SJSA1 (cell line): Measurements from ENCODE around the gene NMNAT3. TPM values are rescaled to one million over a fixed set of nuclear protein-coding genes. Genes with fewer than 3 reads are reported as not detected.

Source experiments
- DNase-seq, 2 experiments: peaks; one replicate each; pipeline ENCODE4 v3.0.0-alpha.2; 2015 to 2020; ENCODE audit warnings: low spot score in 2 of 2, low read depth in 1 of 2
- H3K27ac ChIP-seq: fragments of 250-450 bp; sonication (Bioruptor Pico); 2 replicates; pipeline ENCODE4 v1.5.1; 2020; ENCODE audit warnings: mild to moderate bottlenecking, moderate library complexity
- H3K27me3 ChIP-seq: fragments of 250-450 bp; sonication (Bioruptor Pico); replicated peaks from 2 replicates; pipeline ENCODE4 v1.5.1; 2020; ENCODE audit warnings: mild to moderate bottlenecking, moderate library complexity
- H3K36me3 ChIP-seq: fragments of 250-450 bp; sonication (Bioruptor Pico); 2 replicates; pipeline ENCODE4 v1.5.1; 2020; ENCODE audit warnings: mild to moderate bottlenecking
- H3K4me1 ChIP-seq: fragments of 250-450 bp; sonication (Bioruptor Pico); replicated peaks from 2 replicates; pipeline ENCODE4 v1.6.1; 2021; ENCODE audit warnings: mild to moderate bottlenecking
- H3K4me3 ChIP-seq: fragments of 250-450 bp; sonication (Bioruptor Pico); 2 replicates; pipeline ENCODE4 v1.5.1; 2020; ENCODE audit warnings: mild to moderate bottlenecking
- H3K9me3 ChIP-seq: fragments of 250-450 bp; sonication (Bioruptor Pico); replicated peaks from 2 replicates; pipeline ENCODE4 v1.5.1; 2020; ENCODE audit warnings: mild to moderate bottlenecking
- total RNA-seq: library from RNA; depleted of rRNA; stranded (reverse); fragments of >200 nt; shearing (Covaris generic); gene quantifications from 2 replicates; pipeline ENCODE4 v1.2.3, GENCODE V29; 2014; rRNA removed

The NMNAT3 gene
- not detected in 2 replicates for total RNA-seq

GRCh38 chr3:139677388-139678155 is at the start of gene NMNAT3:
Gene NMNAT3 (minus strand): TSS chr3:139677972. CDS start chr3:139627724, 50,248 bp downstream.
- Histone ChIP-seq H3K27ac (no peak within 1 kb of the TSS), H3K4me3 (peak within 1 kb of the TSS; percentile 27), H3K9me3 (no peaks in the 10 kb centered on the region), H3K27me3 (peaks cover 5% of the 10 kb centered on the region), H3K36me3 (no peaks in the 10 kb centered on the region), H3K4me1 (no peaks in the 10 kb centered on the region)
- DNase-seq, result peak in 1 of 2 experiments; percentile 22

- Histone ChIP-seq H3K4me1 (no peaks in the 10 kb centered on the region), H3K9me3 (no peaks in the 10 kb centered on the region), H3K4me3 (no peak overlapping the region), H3K27me3 (no peaks in the 10 kb centered on the region), H3K27ac (no peak overlapping the region), H3K36me3 (no peaks in the 10 kb centered on the region)
- DNase-seq, result no peak
These were observed 43.6 kb upstream of the NMNAT3 start for GRCh38 chr3:139721370-139721769.

GRCh38 chr3:139718415-139718814 is 40.6 kb upstream of the NMNAT3 start:
- Histone ChIP-seq H3K27ac (no peak overlapping the region), H3K36me3 (no peaks in the 10 kb centered on the region), H3K27me3 (no peaks in the 10 kb centered on the region), H3K4me1 (no peaks in the 10 kb centered on the region), H3K9me3 (no peaks in the 10 kb centered on the region), H3K4me3 (no peak overlapping the region)
- DNase-seq, result peak; percentile 13 to 45

- no peak overlapping the region for H3K4me3 ChIP-seq
- no peaks in the 10 kb centered on the region for H3K36me3 ChIP-seq
- H3K27ac ChIP-seq, result no peak overlapping the region
- no peaks in the 10 kb centered on the region for H3K9me3 ChIP-seq
- 0 out of 2 replicates have a peak, but pooled peaks cover 5% of the 10 kb centered on the region for H3K27me3 ChIP-seq
- H3K4me1 ChIP-seq, result no peaks in the 10 kb centered on the region
- no peak for DNase-seq
These were observed 39.2 kb upstream of the NMNAT3 start for GRCh38 chr3:139716908-139717485.

GRCh38 chr3:139715743-139716360 is 38.1 kb upstream of the NMNAT3 start:
- 0 out of 2 replicates have a peak, but pooled peaks cover 5% of the 10 kb centered on the region for H3K27me3 ChIP-seq
- no peak overlapping the region for H3K4me3 ChIP-seq
- no peaks in the 10 kb centered on the region for H3K9me3 ChIP-seq
- no peak for DNase-seq
- no peak overlapping the region for H3K27ac ChIP-seq
- no peaks in the 10 kb centered on the region for H3K36me3 ChIP-seq
- H3K4me1 ChIP-seq, result no peaks in the 10 kb centered on the region

GRCh38 chr3:139715166-139715565 is 37.4 kb upstream of the NMNAT3 start:
- H3K4me1 ChIP-seq, result no peaks in the 10 kb centered on the region
- DNase-seq, result no peak
- H3K36me3 ChIP-seq, result no peaks in the 10 kb centered on the region
- no peak overlapping the region for H3K4me3 ChIP-seq
- no peaks in the 10 kb centered on the region for H3K9me3 ChIP-seq
- 0 out of 2 replicates have a peak, but pooled peaks cover 5% of the 10 kb centered on the region for H3K27me3 ChIP-seq
- H3K27ac ChIP-seq, result no peak overlapping the region

GRCh38 chr3:139710212-139710611 is 32.4 kb upstream of the NMNAT3 start:
- Histone ChIP-seq H3K27me3 (0 out of 2 replicates have a peak, but pooled peaks cover 5% of the 10 kb centered on the region), H3K36me3 (no peaks in the 10 kb centered on the region), H3K4me1 (no peaks in the 10 kb centered on the region), H3K27ac (no peak overlapping the region), H3K9me3 (no peaks in the 10 kb centered on the region), H3K4me3 (no peak overlapping the region)
- DNase-seq, result no peak

- no peak overlapping the region for H3K4me3 ChIP-seq
These were observed 27.9 kb upstream of the NMNAT3 start for GRCh38 chr3:139705631-139706030.

GRCh38 chr3:139696314-139696604 is 18.5 kb upstream of the NMNAT3 start:
- DNase-seq, result no peak
- Histone ChIP-seq H3K4me3 (no peak overlapping the region), H3K9me3 (no peaks in the 10 kb centered on the region), H3K27me3 (no peaks in the 10 kb centered on the region), H3K4me1 (no peaks in the 10 kb centered on the region), H3K27ac (no peak overlapping the region), H3K36me3 (no peaks in the 10 kb centered on the region)

More at GRCh38 chr3:139705631-139706030, 27.9 kb upstream of the NMNAT3 start:
- DNase-seq, result no peak
- no peak overlapping the region for H3K27ac ChIP-seq
- no peaks in the 10 kb centered on the region for H3K36me3 ChIP-seq
- no peaks in the 10 kb centered on the region for H3K9me3 ChIP-seq
- H3K27me3 ChIP-seq, result no peaks in the 10 kb centered on the region
- H3K4me1 ChIP-seq, result no peaks in the 10 kb centered on the region

GRCh38 chr3:139695426-139696313 is 17.9 kb upstream of the NMNAT3 start:
- H3K4me1 ChIP-seq, result no peaks in the 10 kb centered on the region
- no peaks in the 10 kb centered on the region for H3K27me3 ChIP-seq
- no peak for DNase-seq
- H3K4me3 ChIP-seq, result no peak overlapping the region
- H3K9me3 ChIP-seq, result no peaks in the 10 kb centered on the region
- H3K36me3 ChIP-seq, result no peaks in the 10 kb centered on the region
- no peak overlapping the region for H3K27ac ChIP-seq

- Histone ChIP-seq H3K27me3 (no peaks in the 10 kb centered on the region), H3K4me3 (no peak overlapping the region), H3K36me3 (no peaks in the 10 kb centered on the region), H3K9me3 (no peaks in the 10 kb centered on the region), H3K4me1 (no peaks in the 10 kb centered on the region), H3K27ac (no peak overlapping the region)
- DNase-seq, result no peak
These were observed 17.2 kb upstream of the NMNAT3 start for GRCh38 chr3:139695007-139695406.

GRCh38 chr3:139694542-139694941 is 16.8 kb upstream of the NMNAT3 start:
- Histone ChIP-seq H3K36me3 (no peaks in the 10 kb centered on the region), H3K9me3 (no peaks in the 10 kb centered on the region), H3K4me3 (no peak overlapping the region), H3K4me1 (no peaks in the 10 kb centered on the region), H3K27ac (no peak overlapping the region), H3K27me3 (no peaks in the 10 kb centered on the region)
- no peak for DNase-seq

- no peaks in the 10 kb centered on the region for H3K36me3 ChIP-seq
- no peak for DNase-seq
- H3K4me3 ChIP-seq, result no peak overlapping the region
- no peaks in the 10 kb centered on the region for H3K4me1 ChIP-seq
- H3K27me3 ChIP-seq, result no peaks in the 10 kb centered on the region
- H3K27ac ChIP-seq, result no peak overlapping the region
- H3K9me3 ChIP-seq, result no peaks in the 10 kb centered on the region
These were observed 13.8 kb upstream of the NMNAT3 start for GRCh38 chr3:139691619-139692018.
